NCI-H748 (cell line): ENCODE results near the gene GRB2.
A peak's percentile ranks its signal among the peaks of the same experiment; 100 is the strongest.
"Not testable (repeated sequence)": the region's sequence is repeated elsewhere in the genome, so short reads cannot be mapped to it uniquely, and the experiment has no call there.

ENCODE experiments used
- DNase-seq: peaks from one replicate; lab custom pipeline; 2025; ENCODE audit not compliant: unreplicated experiment; lab: John Stamatoyannopoulos, UW

Gene GRB2

GRCh38 chr17:75321506-75321905, 84.0 kb downstream of the GRB2 start:
- no peak for DNase-seq

DNA sequence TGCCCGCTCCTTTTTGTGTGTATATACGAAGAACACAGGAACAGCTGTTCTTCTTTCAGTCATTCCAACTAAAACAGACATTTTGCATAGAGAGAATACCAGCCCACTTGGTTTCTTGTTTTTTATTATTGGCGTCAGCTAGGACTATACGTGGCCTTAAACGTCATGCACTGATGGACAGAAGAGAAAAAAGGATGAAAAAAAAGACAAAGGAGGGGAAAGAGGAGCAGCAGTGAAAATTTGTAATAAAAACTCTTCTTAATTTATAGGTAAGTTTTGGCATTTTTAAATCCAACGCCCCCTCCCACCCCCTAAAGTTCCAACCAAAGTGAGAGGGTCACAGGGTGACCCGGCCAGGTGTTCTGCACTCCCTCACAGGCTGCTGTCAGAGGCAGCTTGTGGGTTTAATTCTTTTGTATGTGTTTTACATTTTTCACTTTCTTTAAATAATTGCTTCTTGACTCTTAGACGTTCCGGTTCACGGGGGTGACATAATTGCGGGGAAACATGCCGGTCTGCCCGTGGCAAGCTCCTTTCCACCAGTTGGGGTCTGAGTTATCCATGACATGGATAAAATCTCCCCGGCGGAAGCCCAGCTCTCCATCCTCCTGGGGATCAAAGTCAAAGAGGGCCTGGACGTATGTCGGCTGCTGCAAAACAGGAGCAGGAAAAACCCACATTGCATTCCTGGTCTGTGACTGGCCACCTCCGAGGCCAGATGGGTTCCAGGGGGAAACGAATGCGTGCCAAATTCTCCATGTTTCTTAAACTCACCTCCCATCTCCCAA, 85.4 kb downstream of the GRB2 start:
- no peak for DNase-seq

DNA sequence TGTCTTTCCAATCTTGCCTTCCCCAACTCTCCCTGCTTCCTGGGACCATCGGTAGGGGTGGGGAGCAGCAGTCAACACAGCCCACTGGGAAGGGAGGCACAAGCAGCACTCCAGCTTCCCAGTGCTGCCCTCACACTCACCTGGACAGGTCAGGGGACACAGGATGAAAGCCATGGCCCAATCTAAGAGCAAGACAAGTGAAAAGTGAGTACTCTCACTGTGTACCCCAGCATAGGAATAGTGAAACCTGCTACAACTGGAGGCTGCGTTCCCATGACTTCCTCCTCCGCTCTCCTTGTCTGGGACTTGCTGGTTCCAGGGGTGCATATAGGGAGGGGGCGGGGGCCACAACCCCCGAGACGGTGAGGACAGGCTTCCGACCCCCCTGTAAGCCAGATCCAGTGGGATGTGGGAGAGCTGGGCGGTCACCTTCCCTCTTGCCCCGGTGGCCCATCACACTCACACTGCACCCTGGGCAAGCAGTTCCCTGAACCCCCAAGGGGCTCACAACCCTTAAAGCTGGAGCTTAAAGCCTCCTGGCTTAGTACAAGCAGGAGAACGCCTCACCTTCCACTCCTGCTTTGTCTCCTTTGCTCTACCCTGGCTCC, 86.8 kb downstream of the GRB2 start:
- no peak for DNase-seq

DNA sequence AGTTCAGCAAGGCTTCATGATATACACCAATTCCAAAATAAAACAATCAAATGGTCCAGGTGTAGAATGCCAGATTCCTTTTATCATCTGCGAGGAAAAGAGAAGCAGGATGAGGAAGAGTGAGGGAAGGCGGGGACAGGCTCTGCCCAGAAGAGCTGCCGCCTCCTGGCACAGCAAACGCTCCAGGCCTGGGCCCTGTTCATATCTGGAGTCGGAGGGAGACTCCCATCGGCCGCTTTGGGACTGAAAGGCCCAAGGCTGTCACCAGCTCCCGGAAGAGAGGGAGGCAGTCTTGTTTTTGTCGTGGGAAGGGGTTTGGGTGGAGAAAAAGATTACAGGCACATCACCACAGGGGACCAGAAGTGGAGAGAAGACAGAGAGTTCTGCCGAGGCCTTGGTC, 87.3 kb downstream of the GRB2 start:
- no peak for DNase-seq

- peak; percentile 23 for DNase-seq
Observed at GRCh38 chr17:75317671-75318070, 87.8 kb downstream of the GRB2 start.

DNA sequence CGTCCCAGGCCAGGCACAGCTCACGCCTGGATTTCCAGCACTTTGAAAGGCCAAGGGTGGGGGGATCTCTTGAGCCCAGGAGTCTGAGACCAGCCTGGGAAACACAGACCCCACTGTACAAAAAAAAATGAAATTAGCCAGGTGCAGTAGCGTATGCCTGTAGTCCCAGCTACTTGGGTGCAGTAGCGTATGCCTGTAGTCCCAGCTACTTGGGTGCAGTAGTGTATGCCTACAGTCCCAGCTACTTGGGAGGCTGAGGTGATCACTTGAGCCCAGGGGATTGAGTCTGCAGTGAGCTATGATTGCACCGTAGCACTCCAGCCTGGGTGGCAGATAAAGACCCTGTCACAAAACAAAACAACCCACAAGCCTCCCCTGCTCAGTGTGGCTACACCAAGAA, 89.2 kb downstream of the GRB2 start:
- no peak for DNase-seq

- no peak for DNase-seq
Observed at GRCh38 chr17:75315541-75316243, 89.8 kb downstream of the GRB2 start.

DNA sequence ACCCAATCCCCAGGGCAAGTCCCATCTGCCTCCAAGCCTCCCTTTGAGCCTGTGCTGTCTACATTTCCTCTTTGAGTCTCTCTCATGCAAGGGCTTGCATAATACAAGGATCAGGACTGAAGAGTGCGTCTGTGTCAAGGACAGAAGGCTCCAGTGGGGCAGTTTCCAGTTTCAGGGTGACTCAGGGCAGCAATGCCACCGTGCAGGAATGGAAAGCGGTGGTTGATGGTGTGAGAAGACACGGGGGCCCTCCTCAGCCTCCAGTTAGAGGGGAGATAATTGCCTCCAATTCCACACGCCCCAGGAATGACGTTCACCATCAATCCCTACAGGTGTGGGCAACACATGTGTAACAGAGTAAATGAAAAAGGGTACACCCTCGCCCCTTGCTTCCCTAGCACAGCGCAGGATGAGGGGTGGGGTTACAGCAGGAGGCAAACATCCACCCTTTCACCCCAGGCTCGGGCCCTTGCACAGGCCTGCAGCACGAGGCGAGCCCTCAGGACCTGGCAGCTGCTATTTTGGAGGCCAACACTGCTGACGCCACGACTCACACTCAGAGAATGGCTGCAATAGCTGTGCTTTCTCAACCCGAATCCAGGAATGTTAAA, 91.4 kb downstream of the GRB2 start:
- no peak for DNase-seq

DNA sequence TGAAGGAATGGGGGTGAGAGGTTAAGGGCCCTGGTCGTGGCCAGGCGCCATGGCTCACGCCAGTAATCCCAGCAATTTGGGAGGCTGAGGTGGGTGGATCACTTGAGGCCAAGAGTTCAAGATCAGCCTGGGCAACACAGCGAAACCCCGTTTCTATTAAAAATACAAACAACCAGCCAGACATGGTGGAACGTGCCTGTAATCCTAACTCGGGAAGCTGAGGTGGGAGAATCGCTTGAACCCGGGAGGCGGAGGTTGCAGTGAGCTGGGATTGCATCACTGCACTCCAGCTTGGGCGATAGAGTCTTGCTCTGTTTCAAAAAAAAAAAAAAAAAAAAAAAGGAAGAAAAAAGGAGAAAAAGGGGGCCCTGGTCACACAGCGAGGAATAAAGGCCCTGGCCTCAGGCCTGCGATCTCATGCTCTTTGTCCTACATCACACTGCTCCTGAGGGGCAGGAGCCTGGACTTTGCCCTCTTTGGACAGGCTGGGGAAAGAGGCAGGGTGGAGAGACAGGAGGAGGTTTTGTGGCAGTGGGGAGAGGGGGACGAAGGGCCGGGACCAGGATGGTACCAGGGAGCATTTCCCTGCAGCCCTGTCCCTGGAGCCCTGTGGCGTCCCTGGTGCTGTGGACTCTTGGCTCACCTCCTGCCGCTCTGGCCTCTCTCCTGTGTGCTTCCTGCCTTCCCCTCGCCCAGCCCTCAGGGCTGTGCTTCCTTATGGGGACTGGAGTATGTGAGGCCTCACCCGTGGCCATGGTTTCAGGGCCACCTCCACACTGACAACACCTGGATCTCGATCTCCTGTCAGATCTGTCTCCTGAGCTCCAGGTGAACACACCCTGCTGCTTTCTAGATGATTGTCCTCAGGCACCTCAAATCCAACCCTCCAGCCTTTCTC, 96.5 kb downstream of the GRB2 start:
- no peak for DNase-seq

DNA sequence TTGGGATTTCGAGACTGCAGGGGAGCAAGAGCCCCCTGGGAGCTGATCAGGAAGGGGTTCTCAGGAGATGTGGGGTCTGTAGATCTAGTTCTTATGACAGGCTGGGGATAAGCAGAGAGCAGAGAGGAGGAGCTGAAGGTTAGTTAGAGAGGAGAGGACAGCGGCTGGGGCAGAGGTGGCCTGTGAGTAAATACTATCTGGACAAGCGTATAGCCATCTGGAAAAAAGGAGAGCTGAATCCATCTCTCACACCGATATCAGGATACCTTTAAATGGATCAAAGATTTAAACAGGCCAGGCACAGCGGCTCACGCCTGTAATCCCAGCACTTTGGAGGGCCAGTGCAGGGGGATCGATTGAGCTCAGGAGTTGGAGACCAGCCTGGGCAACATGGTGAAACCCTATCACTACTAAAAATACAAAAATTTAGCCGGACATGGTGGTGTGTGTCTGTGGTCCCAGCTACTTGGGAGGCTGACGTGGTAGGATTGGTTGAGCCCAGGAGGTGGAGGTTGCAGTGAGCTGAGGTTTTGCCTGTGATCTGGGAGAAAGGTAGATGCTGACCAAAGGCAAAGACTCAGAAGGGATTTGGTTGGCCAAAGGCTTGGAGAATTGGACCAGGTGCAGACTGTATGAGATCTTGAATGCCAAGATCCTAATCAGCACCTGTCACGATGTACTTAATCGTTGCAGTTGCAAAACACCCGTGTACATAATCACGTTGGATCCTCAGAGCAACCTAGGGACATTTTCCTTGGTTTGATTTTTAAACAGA, 97.3 kb downstream of the GRB2 start:
- DNase-seq: no peak

GRCh38 chr17:75301502-75302206, 103.8 kb downstream of the GRB2 start:
- no peak for DNase-seq

DNA sequence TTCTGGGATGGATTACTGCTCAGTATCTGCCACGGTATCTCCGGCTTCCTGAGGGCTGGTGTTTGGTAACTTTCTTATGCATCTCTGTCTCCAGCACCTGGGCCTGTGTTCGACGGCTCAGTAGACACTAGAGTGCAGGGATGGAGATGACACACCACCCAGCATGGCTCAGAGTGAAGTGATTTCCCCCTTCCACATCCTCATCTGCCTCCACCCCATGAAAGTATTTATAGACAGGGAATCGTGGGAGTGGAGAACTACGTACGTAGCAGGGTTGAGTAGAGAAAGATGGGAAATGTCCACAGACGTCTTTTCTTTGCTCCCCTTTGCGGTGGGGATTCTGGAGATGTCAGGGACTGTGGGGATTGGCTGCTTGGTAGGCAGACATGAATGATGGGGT, 104.4 kb downstream of the GRB2 start:
- DNase-seq: no peak

- no peak for DNase-seq
Observed at GRCh38 chr17:75300280-75300679, 105.2 kb downstream of the GRB2 start.

GRCh38 chr17:75295201-75296158, 110.0 kb downstream of the GRB2 start:
- DNase-seq: no peak

DNA sequence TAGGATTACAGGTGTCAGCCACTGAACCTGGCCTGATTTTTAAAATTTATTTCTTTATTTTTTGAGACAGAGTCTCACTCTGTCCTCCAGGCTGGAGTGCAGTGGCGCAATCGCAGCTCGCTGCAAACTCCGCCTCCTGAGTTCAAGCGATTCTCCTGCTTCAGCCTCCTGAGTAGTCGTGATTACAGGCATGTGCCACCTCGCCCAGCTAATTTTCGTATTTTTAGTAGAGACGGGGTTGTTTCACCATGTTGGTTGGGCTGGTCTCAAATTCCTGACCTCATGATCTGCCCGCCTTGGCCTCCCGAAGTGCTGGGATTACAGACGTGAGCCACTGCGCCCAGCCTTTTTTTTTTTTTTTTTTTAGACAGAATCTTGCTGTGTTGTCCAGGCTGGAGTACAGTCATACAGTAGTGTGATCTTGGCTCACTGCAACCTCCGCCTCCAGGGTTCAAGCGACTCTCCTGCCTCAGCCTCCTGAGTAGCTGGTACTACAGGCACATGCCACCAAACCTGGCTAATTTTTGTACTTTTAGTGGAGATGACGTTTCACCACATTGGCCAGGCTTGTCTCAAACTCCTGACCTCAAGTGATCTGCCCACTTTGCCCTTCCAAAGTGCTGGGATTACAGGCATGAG, 112.5 kb downstream of the GRB2 start:
- DNase-seq: not testable (repeated sequence)

- DNase-seq: peak; percentile 18
Observed at GRCh38 chr17:75289832-75290337, 115.6 kb downstream of the GRB2 start.

- peak; percentile 95 for DNase-seq
Observed at GRCh38 chr17:75289115-75289831, 116.2 kb downstream of the GRB2 start, which contains the start of gene SLC25A19. TSS of gene SLC25A19 (minus strand) at chr17:75289433. CDS start at chr17:75286764, 2,669 bp downstream.
